Spinal cord (tissue), 10 donors: ENCODE data around the gene VPS9D1. TPM values are rescaled to one million over a fixed set of nuclear protein-coding genes. Genes with fewer than 3 reads are reported as not detected.
"Not testable (repeated sequence)": the region's sequence is repeated elsewhere in the genome, so short reads cannot be mapped to it uniquely, and the experiment has no call there.

Experiments
- DNase-seq, 6 donors: peaks; one replicate each; pipeline versions ENCODE4 v3.0.0 to v3.0.0-alpha.2; 2013 to 2015; ENCODE audit warnings: low spot score in 6 of 6, low read depth in 4 of 6
- H3K27ac ChIP-seq: one replicate; pipeline ENCODE4 v1.5.1; 2013; ENCODE audit warnings: low read depth, low read length, control low read depth
- H3K27me3 ChIP-seq: one replicate; pipeline ENCODE4 v1.6.1; 2013; ENCODE audit warnings: low read length; ENCODE audit not compliant: control insufficient read depth, insufficient read depth
- H3K36me3 ChIP-seq: one replicate; pipeline ENCODE4 v1.6.1; 2013; ENCODE audit warnings: low read length; ENCODE audit not compliant: control insufficient read depth, insufficient read depth
- H3K4me1 ChIP-seq: one replicate; pipeline ENCODE4 v1.6.1; 2013; ENCODE audit warnings: low read length; ENCODE audit not compliant: control insufficient read depth, insufficient read depth
- H3K4me3 ChIP-seq: one replicate; pipeline ENCODE4 v1.5.1; 2013; ENCODE audit warnings: low read depth, low read length, control low read depth
- H3K9me3 ChIP-seq: one replicate; pipeline ENCODE4 v1.6.1; 2013; ENCODE audit warnings: low read length; ENCODE audit not compliant: control insufficient read depth, insufficient read depth
- WGBS: methylation state at CpG from one replicate; pipeline ENCODE4 v1.1.5; 2013; ENCODE audit warnings: missing lambda C conversion rate; ENCODE audit not compliant: insufficient coverage; 5-methylcytosine and 5-hydroxymethylcytosine counted together
- polyA plus RNA-seq, 2 donors: library from polyadenylated mRNA; unstranded; fragments of 120-200 nt; gene quantifications; one replicate each; pipeline ENCODE4 v1.2.1, GENCODE V29; 2013; ENCODE audit not compliant: insufficient read length in 2 of 2
- total RNA-seq, 2 donors: library from RNA; depleted of rRNA in 1 of 2; stranded (reverse); fragments of 120-200 nt in 1 of 2; fragments of >200 nt in 1 of 2; gene quantifications; one replicate each; pipeline versions ENCODE4 v1.2.3 to v1.2.4, GENCODE V29; 2013 to 2014
- donor health status: healthy.

The VPS9D1 gene
- total and polyA plus RNA-seq, 4 donors = 9.4 to 49.7 (median 26.5) TPM

GRCh38 chr16:89701425-89702406, 19.0 kb downstream of the VPS9D1 start, which contains the start of gene SPATA2L:
Gene SPATA2L (minus strand): TSS chr16:89701705. CDS start chr16:89701232, 473 bp downstream.
- under 1% methylated on average over 97 of the region's 97 CpGs for WGBS

GRCh38 chr16:89700649-89701424, 19.9 kb downstream of the VPS9D1 start:
- peak in 2 of 6 donors; percentile 56 for DNase-seq
- H3K36me3 ChIP-seq = peaks cover 28% of the 10 kb centered on the region

More at GRCh38 chr16:89701425-89702406, 19.0 kb downstream of the VPS9D1 start, which contains the start of gene SPATA2L:
- H3K27ac ChIP-seq = peak within 1 kb of the TSS; percentile 90
- H3K9me3 ChIP-seq = no peaks in the 10 kb centered on the region
- peak within 1 kb of the TSS; percentile 72 for H3K4me3 ChIP-seq
- H3K36me3 ChIP-seq = peaks cover 26% of the 10 kb centered on the region
- peak in 5 of 6 donors; percentile 66 to 98 (median 82) for DNase-seq
- H3K27me3 ChIP-seq = no peaks in the 10 kb centered on the region
- peaks cover 46% of the 10 kb centered on the region for H3K4me1 ChIP-seq

GRCh38 chr16:89700100-89700648, 20.5 kb downstream of the VPS9D1 start:
- Histone ChIP-seq H3K4me3 (peak overlapping the region; percentile 72), H3K4me1 (peaks cover 38% of the 10 kb centered on the region), H3K27ac (peak overlapping the region; percentile 90), H3K36me3 (peaks cover 35% of the 10 kb centered on the region), H3K27me3 (no peaks in the 10 kb centered on the region), H3K9me3 (no peaks in the 10 kb centered on the region)
- peak in 5 of 6 donors; percentile 86 to 98 (median 92) for DNase-seq
- under 1% methylated on average over 30 of the region's 30 CpGs for WGBS

More at GRCh38 chr16:89700649-89701424, 19.9 kb downstream of the VPS9D1 start:
- Histone ChIP-seq H3K27ac (peak overlapping the region; percentile 90), H3K27me3 (no peaks in the 10 kb centered on the region), H3K4me1 (peaks cover 42% of the 10 kb centered on the region), H3K4me3 (peak overlapping the region; percentile 72), H3K9me3 (no peaks in the 10 kb centered on the region)
- 1% methylated on average over 76 of the region's 78 CpGs for WGBS

GRCh38 chr16:89699629-89700099, 21.0 kb downstream of the VPS9D1 start:
- H3K27me3 ChIP-seq, DNase-seq, H3K9me3 ChIP-seq: not testable (repeated sequence)
- peak overlapping the region; percentile 72 for H3K4me3 ChIP-seq
- peaks cover 40% of the 10 kb centered on the region for H3K36me3 ChIP-seq
- WGBS = 36% methylated on average over 13 of the region's 18 CpGs
- peaks cover 38% of the 10 kb centered on the region for H3K4me1 ChIP-seq
- H3K27ac ChIP-seq = peak overlapping the region; percentile 90

GRCh38 chr16:89698717-89699116, 22.0 kb downstream of the VPS9D1 start:
- WGBS = 94% methylated on average over 8 of the region's 14 CpGs
- DNase-seq, H3K27ac ChIP-seq, H3K27me3 ChIP-seq, H3K4me3 ChIP-seq, H3K9me3 ChIP-seq: not testable (repeated sequence)
- Histone ChIP-seq H3K36me3 (peaks cover 50% of the 10 kb centered on the region), H3K4me1 (peaks cover 38% of the 10 kb centered on the region)

- Histone ChIP-seq H3K9me3 (no peaks in the 10 kb centered on the region), H3K4me1 (peaks cover 38% of the 10 kb centered on the region), H3K27ac (no peak overlapping the region), H3K36me3 (peaks cover 59% of the 10 kb centered on the region), H3K4me3 (no peak overlapping the region), H3K27me3 (no peaks in the 10 kb centered on the region)
- DNase-seq = no peak
- WGBS = 75% methylated on average over 30 of the region's 32 CpGs
These were observed 22.9 kb downstream of the VPS9D1 start for GRCh38 chr16:89697616-89698331.

- Histone ChIP-seq H3K4me3 (no peak overlapping the region), H3K4me1 (peaks cover 34% of the 10 kb centered on the region), H3K27ac (no peak overlapping the region), H3K36me3 (peaks cover 65% of the 10 kb centered on the region), H3K9me3 (no peaks in the 10 kb centered on the region), H3K27me3 (no peaks in the 10 kb centered on the region)
- no peak for DNase-seq
- 73% methylated on average over 17 of the region's 19 CpGs for WGBS
These were observed 23.5 kb downstream of the VPS9D1 start for GRCh38 chr16:89697161-89697615.

- H3K36me3 ChIP-seq = peaks cover 70% of the 10 kb centered on the region
- WGBS = 83% methylated on average over 18 of the region's 18 CpGs
- peaks cover 29% of the 10 kb centered on the region for H3K4me1 ChIP-seq
- no peaks in the 10 kb centered on the region for H3K9me3 ChIP-seq
- H3K4me3 ChIP-seq = no peak overlapping the region
- H3K27ac ChIP-seq = no peak overlapping the region
- no peak for DNase-seq
- H3K27me3 ChIP-seq = no peaks in the 10 kb centered on the region
These were observed 24.0 kb downstream of the VPS9D1 start for GRCh38 chr16:89696670-89697128.
